GM18867 (cell line): ENCODE measurements around the gene ATXN7L1.

Source experiments
- ATAC-seq: cut with Tn5 transposase; IDR thresholded peaks from one replicate; pipeline ENCODE4 v1.9.1; 2021; ENCODE audit warnings: mild to moderate bottlenecking, moderate library complexity; ENCODE audit not compliant: unreplicated experiment

The ATXN7L1 gene

DNA sequence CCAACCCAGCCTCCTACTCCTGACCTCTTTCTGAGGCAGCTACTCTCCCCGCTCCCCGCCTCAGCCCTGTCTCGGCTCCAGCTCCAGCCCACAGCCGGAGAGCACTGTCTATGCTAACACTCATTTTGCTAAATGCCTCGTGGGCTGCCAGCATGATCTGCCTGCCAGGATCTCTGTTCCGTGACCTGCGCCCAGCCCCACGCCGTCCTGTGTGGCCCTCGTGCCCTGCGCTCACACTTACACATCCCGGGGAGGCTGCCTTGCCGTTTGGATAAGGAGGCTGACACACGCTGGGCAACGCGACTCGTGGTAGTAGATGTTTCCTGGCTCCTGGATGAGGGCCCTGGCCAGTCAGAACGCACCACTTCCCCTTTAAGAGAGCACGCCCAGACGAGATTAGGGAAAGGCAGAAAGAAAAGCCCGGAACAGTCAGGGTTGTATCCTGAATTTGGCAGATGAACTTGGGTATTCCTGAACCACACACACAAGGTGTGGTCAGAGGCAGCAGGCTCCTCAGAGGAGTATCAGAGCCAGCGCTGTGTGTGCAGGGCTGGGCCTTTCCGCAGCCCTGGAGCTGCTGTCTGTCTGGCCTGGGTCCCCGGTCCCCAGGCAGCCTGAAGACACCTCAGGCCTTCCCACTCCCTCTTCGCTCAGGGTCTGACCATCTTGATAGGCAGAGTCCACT is 197.4 kb downstream of the ATXN7L1 start:
- ATAC-seq, result no peak

GRCh38 chr7:105677817-105678573 is 198.4 kb downstream of the ATXN7L1 start:
- ATAC-seq, result peak; percentile 61

- ATAC-seq, result no peak
Observed at GRCh38 chr7:105677410-105677730, 199.0 kb downstream of the ATXN7L1 start.

GRCh38 chr7:105675934-105676371 is 200.4 kb downstream of the ATXN7L1 start:
- ATAC-seq, result no peak

DNA sequence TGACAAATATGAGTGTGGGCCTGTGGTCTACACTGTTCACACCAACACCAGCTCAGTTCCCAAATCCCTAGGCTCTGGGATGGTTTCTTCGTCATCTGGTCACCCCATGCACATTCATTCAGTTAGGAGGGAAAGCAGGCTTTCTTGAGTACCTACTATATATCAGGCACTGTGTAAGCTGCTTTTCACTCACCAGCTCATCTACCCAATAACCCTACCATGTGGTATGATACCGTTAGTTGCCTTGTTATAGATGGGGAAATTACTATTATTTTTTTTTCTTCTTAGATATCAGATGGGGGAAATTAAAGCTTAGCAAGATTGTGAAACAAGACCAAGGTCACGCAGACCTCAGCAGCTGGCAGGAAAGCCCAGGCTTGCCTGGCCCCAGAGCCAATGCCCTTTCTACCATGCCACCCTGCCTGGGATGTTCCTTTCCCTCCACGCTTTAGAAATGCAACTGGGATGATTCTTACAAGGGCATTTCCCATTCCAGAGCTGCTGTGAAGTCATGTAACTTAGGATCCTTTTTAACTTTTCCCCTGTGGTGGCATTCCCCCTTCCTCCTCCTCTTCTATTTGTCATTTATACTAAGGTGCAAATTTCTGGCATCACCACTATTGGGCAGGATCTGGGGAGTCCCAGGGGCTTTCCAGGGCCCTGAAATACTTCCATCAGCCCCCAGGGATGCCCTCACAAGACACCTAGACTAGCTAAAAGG is 202.0 kb downstream of the ATXN7L1 start:
- ATAC-seq, result no peak

GRCh38 chr7:105673367-105674084 is 202.9 kb downstream of the ATXN7L1 start:
- ATAC-seq, result no peak

- ATAC-seq, result no peak
Observed at GRCh38 chr7:105672801-105673200, 203.6 kb downstream of the ATXN7L1 start.

DNA sequence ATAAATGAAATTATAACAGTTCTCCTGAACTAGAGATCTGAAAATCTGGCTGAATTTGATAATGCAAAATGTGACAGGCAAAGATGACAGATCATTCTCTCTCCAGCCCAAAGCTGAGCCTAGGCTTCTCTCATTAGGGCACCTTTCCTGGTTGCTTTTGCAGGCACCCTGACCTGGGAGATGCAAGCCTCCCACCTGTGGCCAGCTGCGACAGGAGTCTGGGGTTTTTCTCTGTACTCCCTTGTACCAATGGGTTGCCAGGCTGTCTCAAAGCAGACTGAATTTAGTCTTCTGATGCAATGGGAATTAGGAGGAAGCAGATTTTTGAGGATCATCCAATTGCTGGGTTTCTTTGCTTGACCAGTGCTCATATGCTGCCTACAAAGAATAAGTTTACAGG is 210.1 kb downstream of the ATXN7L1 start:
- ATAC-seq, result no peak

- ATAC-seq, result no peak
Observed at GRCh38 chr7:105665684-105666083, 210.7 kb downstream of the ATXN7L1 start.

DNA sequence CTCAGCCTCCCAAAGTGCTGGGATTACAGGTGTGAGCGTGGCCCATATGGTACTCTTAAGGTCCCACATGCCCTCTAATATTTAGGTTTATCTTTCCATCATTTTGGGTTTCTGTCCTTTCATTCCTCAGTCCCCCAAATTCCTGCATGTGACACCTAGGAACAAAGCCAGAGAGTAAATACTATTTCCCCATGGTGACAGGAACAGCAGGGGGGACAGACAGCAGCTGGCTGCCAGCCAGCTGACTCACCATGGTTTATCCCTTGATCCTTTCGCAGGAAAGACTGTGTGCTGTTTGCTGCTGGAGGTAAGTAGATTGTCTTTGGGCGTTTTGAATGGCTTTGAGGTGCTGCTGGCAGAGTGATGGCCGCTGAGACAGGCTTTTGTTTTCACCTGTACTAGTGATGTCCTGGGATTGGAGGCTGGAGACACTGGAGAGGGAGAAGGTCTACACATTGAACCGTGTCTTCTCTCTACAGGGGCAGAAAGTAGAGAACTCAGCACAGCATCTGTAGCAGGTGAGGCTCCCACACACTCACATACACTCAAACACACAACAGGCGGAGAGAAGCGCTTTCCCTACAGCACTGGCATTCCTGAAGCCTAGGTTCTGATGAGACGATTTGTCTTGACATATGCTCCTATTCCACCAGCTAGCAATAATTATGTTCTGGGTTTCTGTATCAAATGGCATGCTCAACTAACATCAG is 211.4 kb downstream of the ATXN7L1 start:
- no peak for ATAC-seq

GRCh38 chr7:105662998-105663397 is 213.4 kb downstream of the ATXN7L1 start:
- no peak for ATAC-seq

DNA sequence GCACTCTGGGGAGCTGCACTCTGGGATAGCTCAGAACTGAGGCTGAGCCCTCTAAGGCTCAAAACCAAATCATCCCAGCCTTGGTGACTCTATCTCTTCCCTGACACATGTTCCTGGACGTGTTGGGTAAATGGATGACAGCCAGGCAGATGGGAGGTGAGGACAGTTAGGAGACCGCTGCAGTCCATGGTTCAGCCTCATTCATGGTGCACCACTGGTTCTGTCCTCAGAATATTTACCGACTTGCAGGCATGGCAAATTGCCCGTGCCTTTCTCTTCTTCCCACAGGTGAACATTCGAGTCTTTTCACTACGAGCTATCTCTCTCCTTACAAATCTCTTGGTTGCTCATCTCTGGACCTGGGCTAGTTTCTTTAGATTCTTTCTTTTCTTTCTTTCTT is 214.8 kb downstream of the ATXN7L1 start:
- ATAC-seq, result no peak

DNA sequence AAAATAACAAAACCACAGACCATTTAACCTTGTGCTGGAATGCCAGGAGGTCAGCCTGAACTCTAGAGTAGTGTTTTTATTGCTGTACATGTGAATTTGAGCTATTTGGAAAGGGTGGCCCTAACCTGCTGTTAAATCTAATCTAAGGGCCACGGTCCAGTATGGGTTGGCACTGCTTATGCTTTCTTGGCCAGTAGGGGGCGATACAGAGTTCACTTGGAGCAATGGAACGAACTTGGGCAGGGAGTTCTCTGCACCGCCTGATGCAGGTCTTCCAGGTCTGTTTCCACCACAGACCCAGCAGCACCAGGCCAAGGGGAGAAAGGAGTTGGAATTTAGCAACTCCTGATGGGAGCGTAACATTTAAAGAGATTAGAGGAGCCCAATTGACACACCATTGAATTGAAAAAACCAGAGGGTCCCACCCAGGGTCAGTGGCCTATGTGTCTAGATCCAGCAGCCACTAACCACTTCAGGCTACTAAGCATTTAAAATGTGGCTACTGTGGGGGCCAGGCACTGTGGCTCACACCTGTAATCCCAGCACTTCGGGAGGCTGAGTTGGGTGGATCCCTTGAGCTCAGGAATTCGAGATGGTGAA is 219.4 kb downstream of the ATXN7L1 start:
- ATAC-seq, result peak; percentile 58

GRCh38 chr7:105655500-105656380 is 220.7 kb downstream of the ATXN7L1 start:
- ATAC-seq, result no peak

- ATAC-seq, result no peak
Observed at GRCh38 chr7:105655067-105655466, 221.3 kb downstream of the ATXN7L1 start.

DNA sequence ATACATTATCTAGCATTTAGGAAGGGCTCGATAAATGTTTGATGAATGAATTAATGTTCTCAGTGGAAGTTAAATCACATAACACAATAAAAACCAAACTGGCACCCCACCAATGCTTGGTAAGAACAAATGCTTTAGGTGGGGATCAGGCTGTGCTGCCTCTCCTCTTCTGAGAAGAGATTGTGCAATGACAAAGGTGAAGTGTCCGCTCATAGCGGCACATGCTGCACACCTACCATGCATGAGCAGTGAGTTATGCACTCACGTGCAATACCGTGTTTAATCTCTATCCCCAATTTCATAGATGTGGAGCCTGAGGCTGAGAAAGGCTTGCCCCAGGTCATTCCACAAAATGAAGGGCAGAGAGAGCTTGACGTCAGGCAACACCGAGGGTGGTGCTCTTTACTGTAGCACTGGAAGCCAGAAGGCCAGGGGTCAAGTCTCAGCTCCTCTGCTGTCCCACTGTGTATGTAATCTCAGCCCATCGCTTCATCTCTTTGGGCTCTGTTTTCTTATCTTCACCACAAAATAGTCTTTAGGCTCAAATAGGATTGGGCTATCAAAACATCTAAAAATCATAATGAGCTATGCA is 222.2 kb downstream of the ATXN7L1 start:
- ATAC-seq, result no peak

GRCh38 chr7:105653441-105654005 is 222.9 kb downstream of the ATXN7L1 start:
- no peak for ATAC-seq

DNA sequence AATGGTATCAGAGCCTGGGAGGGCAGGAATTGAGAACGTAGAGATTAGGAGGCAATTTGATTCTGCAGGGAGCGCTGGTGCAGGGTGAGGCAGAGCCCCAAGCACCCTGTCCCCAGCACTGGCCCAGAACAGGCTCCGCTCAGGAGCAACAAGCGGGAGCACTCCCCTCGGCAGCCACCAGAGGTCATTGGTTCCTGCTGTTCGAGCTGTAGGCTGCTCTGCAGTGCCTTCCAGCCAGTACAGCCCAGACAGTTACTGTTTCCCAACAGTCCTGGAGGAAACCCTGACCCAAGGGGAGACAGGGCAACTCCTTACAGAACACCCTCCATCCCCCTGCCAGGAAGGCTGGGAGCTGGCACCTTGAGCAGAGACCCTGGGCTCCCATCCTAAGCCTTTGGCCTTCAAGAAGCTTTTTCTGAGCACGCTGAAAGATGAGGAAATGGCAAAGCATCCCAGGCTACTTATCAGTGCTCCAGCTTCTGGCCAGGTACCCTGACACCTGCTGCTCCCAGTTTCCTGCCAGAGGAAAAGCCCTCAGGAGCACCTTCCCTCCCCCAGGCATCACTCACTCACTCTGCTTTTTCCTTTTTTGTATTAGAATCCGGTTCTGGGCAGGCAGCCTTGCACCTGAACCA is 223.9 kb downstream of the ATXN7L1 start:
- peak; percentile 95 for ATAC-seq
